NCI-H1436 (cell line): Measurements from ENCODE around the gene UBFD1.
A peak's percentile ranks its signal among the peaks of the same experiment; 100 is the strongest.
"Not testable (repeated sequence)": the region's sequence is repeated elsewhere in the genome, so short reads cannot be mapped to it uniquely, and the experiment has no call there.

Experiments used
- DNase-seq: peaks from one replicate; lab custom pipeline; 2025; lab: John Stamatoyannopoulos, UW

UBFD1 gene, protein sequence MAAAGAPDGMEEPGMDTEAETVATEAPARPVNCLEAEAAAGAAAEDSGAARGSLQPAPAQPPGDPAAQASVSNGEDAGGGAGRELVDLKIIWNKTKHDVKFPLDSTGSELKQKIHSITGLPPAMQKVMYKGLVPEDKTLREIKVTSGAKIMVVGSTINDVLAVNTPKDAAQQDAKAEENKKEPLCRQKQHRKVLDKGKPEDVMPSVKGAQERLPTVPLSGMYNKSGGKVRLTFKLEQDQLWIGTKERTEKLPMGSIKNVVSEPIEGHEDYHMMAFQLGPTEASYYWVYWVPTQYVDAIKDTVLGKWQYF

DNA sequence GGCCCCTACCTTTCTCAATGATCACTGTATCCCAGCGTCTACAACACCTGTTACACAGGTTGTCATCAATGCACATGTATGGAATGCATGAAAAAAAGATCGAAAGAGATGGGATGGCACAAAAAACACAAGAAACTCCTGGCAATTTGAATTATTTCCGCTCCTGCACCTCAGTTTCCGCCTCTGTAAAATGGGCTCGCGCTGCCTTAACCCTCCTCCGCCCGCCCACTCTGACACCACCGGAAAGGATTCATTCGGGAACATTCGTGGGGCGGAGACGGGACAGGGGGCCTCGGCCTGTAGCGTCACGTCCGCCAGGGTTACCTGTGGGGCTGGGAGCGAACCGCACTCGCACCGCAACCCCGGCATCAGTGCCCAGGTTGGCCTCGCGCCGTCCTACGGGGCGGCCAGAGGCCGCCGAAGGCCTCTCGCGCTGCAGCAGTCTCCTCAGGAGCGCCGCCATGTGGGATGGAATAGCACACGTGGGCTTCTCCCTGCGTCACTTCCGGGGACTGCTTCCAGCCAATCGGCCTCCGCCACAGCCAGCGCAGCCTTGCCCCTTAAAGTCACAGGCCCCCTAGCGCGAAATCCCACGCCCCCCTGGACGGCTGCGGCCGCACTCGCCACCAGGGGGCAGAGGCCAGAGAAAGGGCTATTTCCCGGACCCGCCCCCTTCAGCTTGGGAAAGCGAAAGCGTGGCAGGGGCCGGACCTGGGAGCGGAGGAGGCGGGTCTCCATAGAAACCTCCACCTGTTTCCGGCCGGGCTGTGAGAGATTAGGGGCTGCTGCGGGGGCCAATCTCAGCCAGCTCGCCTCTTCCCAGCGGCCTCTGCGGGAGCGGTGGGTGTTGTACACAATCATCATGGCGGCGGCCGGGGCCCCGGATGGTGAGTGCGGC, at the start of gene UBFD1, which contains the start of gene EARS2:
Gene UBFD1 (plus strand): TSS at position 847 of the 898 bp plus-strand sequence. CDS start 16 bp downstream, at position 863.
Gene EARS2 (minus strand): TSS at position 470 of the 898 bp plus-strand sequence. CDS start 7 bp downstream, at position 463.
- DNase-seq: peak; percentile 98

DNA sequence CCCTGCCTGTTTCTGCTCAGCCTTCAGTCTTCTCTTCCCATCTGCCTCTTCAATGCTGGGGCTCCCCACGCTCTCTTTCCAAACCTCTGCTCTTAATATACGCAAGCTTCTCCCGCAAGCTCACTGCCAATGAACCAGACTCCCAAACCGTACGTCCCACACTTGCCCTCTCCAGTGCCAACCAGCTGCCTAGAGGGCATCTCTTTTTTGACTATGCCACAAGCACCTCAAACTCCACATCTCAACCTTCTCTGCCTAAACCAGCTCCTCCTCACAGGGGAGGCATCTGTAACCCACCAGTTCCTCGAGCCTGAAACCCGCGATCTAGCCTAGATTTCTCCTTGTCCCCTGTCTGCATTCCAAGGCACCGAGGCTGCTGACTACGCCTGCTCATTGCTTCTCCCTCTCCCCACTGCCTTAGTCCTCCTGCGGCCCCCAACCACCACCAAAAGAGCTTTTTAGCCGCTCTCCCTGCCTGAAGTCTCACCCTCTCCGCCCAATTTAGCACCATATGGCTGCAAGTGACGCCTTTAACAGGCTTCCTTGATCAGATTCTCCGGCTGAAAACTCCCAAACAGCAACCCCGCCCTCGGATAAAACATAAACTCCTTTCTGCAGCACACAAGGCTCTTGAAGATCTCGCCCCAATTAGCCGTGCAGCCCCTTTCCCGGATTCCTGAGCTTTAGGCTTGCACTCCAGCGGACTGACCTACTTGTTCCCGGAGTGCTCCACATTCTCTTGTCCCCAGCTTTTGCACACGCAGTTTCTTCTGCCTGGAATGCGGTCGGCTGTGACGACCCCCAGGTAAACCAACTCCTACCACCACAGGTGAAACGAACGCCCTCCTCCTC, 48.7 kb upstream of the UBFD1 start:
- no peak for DNase-seq

DNA sequence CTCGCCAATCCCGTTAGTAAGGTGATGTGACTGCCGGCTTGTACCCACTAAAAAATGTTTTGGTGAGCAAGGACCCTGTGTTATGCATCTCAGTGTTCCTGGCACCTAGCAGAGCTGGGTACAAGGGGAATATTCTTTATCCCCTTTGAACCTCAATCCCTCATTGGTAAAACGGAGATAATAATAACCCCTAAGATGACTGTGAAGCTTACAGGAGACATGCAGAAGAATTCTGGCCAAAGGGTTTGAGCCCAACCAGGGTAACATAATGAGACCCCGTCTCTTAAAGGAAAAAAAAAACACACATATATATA, 48.1 kb upstream of the UBFD1 start:
- no peak for DNase-seq

DNA sequence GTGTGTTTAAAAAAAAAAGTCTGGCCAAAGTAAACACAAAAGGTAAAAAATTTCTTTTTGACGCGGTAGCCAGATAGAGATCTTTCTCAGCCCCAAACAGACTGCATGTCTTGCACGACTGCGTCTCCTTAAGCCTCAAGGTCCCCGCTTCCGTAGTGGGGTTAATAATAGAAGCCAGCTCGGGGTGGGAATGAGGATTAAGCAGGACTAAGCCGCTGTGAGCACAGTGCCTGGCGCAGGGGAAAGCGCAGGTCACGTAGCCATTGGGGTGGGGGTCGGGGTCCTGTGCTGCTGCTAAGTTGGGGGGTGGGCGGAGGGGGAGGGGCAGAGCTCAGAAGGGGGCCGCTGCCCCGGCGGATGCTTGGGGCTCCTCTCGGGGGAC, 47.8 kb upstream of the UBFD1 start:
- no peak for DNase-seq

DNA sequence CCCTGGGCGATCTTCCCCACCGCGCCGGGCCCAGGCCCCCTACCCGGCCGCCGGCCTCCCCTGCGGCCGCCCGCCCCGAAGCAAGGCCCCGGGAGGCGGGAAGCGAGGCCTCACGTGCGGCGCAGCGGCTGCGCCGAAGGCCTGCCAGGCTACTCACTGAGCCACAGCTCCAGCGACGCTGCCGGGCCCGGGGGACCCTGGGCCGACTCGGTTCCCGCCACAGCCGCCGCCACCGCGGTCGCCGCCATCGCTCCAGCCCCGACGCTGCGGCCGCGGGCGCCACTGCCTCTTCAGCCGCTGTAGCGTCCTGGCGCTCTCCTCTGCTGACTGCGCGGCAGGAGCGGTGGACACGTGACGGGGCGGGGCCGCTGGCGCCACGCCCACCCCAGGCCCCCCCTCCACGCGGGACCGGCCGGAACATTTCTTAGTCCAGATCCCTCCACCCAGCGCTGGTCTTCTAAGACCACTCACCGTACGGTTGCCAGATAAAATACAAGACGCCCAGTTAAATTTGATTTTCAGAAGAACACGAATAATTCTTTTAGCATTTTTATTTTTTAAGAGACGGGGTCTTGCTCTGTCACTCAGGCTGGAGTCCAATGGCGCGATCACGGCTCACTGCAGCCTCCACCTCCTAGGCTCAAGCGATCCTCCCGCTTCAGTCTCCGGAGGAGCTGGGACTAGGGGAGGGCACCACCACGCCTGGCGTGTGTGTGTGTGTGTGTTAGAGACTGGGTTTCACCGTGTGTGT, 47.2 kb upstream of the UBFD1 start, which contains the start of gene GGA2:
Gene GGA2 (minus strand): TSS at position 331 of the 751 bp plus-strand sequence. CDS start 83 bp downstream, at position 248.
- DNase-seq: peak; percentile 73

DNA sequence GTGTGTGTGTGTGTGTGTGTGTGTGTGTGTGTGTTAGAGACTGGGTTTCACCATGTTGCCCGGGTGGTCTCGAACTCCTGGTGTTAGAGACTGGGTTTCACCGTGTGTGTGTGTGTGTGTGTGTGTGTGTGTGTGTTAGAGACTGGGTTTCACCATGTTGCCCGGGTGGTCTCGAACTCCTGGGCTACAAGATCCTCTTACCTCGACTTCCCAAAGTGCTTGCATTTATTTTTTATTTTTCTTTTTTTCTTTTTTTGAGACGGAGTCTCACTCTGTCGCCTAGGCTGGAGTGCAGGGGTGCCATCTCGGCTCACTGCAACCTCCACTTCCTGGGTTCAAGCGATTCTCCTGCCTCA, 46.6 kb upstream of the UBFD1 start:
- DNase-seq: not testable (repeated sequence)

DNA sequence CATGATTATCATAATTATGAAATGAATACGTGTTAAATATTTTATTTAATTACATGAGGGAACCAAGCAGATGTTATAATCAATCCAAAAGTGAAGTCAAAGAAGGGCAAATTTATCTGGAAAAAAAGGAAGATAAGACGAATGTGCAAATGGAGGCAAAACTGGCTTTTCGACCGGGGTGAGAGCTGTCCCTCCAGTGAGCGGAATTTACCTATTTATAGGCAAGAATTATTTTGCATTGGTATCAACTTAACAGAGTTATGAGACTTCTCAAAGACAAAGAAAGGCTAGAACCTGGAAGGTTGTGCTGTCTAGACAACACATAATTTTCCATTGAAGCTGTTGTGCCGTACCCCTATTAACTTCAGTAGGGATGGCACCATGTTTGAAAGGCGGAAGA, 45.8 kb upstream of the UBFD1 start:
- DNase-seq: no peak

DNA sequence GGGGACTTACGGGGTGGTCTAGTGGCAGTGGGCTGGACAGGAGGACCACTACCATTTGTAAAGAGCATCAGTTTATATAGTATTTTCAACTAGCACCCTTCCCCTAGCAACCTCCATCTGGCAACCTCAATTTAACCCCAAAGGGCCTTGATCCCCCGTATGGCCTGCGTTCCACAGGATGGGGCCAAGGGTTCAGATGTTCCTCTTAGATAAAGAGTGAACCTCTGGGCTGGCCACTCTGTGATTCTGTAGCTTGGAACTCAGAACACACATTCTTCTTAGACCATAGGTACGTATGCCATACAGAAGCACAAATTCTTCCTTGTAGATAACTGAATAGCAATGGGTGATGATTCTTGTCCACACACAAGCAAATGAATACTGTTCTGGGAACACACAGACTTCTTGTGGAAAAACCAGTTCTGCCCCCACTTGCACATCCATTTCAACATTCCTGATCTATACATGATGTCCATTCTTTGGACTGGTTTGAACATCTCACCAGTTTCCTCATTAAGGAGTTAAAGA, 45.3 kb upstream of the UBFD1 start:
- DNase-seq: no peak

DNA sequence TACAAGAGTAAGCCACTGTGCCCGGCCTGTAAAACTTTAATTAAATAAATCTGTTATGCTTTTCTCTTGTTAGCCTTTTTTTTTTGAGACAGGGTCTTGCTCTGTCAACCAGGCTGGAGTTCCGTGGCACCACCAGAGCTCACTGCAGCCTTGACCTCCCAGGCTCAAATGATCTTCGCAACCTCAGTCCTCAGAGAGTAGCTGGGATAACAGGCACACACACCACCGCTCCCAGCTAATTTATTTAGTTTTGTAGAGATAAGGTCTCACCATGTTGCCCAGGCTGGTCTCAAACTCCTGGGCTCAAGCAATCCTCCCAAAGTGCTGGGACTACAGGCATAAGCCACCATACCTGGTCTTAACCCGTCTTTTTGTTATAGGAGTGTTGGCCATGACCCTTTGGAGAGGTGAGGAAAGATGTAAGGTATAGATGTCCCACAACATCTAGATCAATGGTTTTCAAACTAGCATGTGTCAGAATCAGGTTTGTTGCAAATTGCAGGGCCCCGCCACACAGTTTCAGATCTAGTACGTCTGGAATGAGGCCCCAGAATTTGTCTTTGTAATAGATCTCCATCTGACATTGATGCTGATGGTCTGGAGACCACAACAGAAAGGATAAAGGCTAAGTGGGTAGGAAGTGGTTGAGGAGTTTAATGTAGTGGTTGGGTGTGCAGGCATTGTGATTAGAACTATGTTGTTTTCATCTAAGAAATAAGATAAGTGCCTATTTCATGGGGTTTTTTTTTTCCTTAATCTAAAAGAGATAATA, 43.0 kb upstream of the UBFD1 start:
- no peak for DNase-seq

DNA sequence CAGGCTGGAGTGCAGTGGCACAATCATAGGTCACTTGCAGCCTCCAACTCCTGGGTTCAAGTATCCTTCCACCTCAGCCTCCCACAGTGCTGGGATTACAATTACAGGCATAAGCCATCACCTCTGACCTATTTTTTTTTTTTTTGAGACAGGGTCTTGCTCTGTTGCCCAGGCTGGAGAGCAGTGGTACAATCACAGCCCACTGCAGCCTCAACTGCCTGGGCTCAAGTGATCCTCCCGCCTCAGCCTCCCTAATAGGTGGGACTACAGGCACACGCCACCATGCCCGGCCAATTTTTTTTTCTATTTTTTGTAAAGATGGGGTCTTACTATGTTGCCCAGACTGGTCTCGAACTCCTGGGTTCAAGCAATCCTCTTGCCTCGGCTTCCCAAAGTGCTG, 41.6 kb upstream of the UBFD1 start:
- no peak for DNase-seq

DNA sequence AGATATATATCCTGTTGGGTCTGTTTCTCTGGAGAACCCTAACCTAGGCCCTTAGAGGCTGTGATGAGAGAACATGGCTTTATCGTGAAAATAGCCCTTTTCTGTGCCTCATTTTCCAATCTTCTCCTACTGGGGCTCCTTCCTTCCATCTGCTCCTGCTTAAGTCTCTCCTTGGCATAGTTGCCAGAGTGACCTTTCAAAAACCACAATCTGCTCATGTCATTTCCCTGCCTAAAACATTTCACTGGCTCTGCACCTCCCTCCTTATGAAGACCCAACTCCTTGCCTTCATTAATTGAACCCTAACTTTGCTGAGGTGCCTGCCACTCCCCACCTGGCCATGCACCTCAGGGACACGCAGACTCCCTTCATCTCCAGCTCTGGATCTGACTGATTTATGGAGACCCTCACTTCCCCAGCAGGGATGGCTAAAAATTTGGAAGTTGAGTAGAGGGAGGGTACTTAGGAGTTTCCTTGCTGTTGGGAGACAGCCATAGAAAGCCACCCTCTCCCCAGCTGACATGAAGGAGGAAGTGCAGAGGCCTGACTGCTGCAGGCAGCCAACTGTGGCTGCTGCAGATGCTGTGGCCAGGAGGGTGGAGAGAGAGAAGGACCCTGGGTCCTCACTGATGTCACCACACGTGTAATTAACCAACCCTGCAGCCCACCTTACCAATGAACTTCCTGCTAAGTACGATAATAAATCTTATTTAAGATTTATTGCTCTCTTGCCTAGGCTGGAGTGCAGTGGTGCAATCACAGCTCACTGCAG, 41.0 kb upstream of the UBFD1 start:
- no peak for DNase-seq

DNA sequence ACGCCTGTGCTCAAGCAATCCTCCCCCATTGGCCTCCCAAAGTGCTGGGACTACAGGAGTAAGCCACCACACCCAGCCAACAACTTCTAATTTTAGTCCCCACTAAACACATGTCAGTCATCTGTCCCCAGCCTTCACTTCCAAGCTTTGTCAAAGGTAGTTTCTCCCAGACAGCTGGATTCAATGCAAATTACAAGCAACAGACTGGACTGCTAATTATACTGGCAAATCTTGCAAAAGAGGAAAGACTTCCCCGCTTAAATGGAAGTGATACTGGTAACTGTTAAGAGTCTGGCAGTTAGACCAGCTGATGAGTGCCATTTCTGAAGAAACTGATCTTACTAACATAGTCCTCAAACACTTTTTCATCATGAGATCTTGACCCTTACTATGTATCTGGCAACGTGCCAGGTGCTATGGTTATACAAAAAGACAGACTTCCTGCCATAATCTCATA, 39.1 kb upstream of the UBFD1 start:
- no peak for DNase-seq

DNA sequence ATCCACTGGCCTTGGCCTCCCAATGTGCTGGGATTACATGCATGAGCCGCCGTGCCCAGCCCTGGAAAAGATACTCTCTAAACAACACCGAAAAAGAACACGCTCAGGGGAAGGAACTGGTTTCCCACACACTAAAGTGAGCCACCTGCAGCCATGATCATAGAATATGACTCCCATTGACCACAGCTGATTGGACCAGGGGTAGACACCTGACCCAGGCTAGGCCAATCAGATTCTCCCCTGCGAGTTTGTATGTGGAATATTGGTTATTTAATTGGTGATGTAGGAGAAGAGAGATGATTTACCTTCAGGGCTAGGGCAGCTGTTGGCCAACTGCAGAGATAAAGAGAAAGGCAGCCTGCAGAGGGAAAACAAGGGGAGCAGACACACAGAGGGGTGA, 38.2 kb upstream of the UBFD1 start:
- no peak for DNase-seq

DNA sequence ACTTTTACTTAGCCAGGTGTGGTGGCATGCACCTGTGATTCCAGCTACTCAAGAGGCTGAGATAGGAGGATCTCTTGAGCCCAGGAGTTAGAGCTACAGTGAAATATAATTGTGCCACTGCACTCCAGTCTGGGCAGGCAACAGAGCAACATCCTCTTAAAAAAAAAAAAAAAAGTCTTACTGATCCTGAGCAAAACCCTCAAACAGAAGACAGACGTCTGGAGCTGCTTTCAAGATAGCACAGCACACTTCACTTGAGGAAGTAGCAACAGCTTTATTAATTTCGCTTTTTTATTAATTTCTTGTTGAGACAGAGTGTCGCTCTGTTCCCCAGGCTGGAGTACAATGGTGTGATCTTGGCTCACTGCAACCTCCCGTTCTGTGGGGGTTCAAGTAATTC, 37.0 kb upstream of the UBFD1 start:
- DNase-seq: no peak

DNA sequence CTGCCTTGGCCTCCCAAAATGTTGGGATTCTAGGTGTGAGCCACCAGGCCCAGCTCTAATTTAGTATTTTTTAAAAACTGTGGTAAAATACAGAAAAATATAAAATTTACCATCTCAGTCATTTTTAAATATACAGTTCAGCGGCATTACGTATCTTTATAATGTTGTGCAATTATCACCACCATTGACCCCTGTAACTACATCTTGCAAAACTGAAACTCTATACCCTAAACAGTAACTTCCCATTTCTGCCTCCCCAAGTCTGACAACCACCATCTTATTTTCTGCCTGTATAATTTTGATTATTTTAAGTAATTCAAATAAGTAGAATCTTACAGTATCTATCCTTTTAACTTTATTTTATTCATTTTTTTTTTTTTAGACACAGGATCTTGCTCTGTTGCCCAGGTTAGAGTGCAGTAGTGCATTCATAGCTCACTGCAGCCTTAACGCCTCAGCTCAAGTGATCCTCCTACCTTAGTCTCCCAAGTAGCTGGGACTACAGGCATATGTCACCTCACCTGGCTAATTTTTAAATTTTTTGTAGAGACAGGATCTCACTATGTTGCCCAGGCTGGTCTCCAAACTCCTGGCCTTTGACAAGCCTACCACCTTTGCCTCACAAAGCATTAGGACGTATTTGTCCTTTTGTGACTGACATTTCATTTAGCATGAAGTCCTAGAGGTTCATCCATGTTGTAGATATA, 36.3 kb upstream of the UBFD1 start:
- no peak for DNase-seq

DNA sequence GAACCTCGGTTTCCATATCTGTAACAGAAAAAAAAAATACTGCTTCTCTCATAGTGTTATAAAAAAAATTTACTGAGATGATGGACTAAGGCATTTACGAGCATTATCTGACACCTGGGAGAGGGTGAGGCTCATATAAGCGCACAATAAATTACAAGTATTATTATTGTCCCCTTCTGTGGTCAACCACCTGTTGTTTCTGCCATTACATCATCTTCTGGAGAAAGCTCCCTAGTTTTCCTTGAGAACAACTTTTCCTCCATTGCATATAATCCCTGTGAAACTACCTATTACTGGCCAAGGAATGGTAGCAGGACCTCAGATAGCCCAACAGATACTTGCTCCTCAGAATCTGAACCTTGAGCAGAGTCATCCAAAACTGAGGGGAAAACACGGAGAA, 35.6 kb upstream of the UBFD1 start:
- DNase-seq: no peak

DNA sequence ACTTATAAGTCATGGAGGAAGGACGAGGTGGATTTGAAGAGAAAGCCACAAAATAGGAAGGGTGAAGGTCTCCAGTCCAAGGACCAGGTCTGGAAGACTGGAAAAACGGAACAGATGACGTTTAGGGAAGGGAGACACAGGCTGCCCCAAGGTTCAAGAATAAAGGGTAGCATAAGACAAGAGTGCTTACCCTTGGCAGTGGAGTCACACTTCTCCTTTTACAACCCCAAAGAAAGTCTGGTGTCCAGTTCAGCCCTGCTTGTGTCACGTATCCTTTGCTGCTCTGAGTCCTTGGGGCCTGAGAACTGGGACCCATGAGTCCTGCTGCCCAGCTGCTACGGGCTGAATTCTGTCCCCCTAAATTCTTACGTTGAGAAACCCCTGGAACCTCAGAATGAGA, 34.2 kb upstream of the UBFD1 start:
- DNase-seq: no peak

DNA sequence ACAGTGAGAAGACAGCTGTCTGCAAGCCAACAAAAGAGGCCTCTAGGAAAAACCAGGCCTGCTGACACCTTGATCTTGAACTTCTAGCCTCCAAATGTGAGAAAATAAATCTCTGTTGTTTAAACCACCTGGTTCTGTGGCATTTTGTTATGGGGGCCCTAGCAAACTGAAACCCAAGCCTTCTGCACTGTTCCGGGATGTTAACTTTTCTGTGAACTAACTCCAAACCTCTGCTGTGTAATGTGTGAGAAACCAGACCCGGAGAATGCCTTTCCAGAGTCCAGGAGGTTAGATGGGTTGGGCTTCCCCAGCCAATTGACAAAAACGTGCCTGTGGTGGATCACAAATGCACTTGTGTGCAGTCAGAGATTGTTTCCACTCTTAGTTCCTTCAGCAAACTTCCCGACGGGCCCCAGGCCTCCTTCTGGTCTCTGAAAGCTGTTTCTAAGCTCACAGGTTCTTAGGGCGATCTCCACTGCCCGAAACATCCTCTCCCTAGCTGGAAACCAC, 33.6 kb upstream of the UBFD1 start:
- DNase-seq: no peak

DNA sequence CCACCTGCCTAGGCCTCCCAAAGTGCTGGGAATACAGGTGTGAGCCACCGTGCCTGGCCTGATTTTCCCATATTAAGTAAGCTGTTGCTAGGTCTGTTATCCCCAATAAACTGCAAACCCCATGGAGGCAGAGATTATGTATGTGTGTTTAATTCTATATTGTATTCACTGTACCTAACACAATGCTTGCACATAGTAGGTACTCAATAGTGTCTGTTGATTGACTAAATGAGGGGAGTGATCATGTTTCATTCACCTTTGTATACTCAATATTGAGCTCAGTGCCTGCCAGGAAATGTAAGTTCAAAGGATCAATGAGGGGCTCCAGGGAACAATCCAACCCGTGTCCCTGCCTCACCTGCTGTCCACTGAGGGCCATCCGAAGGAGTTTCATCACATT, 32.6 kb upstream of the UBFD1 start:
- DNase-seq: no peak
